Bone marrow (tissue), 2 donors: ENCODE data around the gene RFX8.
A peak's percentile ranks its signal among the peaks of the same experiment; 100 is the strongest.
"Not testable (repeated sequence)": the region's sequence is repeated elsewhere in the genome, so short reads cannot be mapped to it uniquely, and the experiment has no call there.

ENCODE experiments used
- DNase-seq, 2 donors: peaks; one replicate each; lab custom pipeline; 2025; lab: John Stamatoyannopoulos, UW

Gene RFX8

DNA sequence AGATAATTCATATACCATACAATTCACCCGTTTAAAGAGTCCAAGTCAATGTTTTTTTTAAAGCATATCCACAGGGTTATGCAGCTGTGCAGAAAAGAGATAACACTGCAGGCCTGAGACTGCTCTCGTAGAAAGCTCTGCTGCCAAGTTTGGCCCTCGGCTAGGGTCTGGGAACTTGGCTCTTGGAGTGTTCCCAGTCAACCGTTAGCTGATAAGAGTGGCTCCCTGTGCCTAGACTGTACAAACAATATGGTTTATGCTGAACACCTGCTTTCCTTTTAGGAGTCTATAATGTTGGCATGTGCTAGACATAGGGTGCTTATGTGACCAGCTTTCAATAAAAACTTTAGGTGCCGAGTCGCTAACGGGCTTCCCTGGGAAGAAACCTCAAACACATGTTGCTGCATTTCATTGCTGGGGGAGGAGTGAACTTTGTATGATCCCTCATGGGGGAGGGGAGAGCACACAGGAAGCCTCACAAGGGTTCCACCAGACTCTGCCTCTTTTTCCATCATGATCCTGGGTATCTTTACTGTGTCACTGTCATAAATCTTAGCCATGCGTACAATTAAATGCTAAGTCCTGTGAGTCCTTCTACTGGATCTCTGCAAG lies 34.7 kb downstream of the RFX8 start:
- DNase-seq, result no peak

DNA sequence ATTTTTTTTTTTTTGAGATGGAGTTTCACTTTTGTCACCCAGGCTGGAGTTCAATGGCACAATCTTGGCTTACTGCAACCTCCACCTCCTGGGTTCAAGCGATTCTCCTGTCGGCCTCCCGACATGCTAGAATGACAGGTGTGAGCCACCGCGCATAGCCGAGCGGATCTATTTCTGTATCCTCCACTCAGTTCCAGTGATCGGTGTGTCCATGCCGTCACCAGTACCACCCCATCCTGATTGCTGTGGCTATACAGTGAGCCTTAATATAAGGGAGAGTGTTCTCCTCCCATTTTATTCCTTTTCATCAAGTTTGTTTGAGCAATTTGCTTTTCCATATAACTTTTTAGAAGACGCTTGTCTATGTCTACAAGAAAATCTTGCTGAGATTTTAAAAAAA lies 35.2 kb downstream of the RFX8 start:
- no peak for DNase-seq

DNA sequence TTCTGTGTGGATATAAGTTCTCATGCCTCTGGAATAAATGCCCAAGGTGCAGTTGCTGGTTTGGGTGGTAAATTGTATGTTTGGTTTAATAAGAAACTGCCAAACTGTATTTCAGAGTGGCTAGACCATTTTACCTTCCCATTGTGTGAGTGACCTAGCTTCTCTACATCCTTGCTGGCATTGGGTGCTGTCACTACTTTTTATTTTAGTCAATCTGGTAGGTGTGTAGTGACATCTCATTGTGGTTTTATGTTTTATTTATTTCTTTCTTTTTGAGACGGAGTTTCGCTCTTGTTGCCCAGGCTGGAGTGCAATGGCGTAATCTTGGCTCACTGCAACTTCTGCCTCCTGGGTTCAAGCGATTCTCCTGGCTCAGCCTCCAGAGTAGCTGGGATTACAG lies 36.4 kb downstream of the RFX8 start:
- DNase-seq, result not testable (repeated sequence)

DNA sequence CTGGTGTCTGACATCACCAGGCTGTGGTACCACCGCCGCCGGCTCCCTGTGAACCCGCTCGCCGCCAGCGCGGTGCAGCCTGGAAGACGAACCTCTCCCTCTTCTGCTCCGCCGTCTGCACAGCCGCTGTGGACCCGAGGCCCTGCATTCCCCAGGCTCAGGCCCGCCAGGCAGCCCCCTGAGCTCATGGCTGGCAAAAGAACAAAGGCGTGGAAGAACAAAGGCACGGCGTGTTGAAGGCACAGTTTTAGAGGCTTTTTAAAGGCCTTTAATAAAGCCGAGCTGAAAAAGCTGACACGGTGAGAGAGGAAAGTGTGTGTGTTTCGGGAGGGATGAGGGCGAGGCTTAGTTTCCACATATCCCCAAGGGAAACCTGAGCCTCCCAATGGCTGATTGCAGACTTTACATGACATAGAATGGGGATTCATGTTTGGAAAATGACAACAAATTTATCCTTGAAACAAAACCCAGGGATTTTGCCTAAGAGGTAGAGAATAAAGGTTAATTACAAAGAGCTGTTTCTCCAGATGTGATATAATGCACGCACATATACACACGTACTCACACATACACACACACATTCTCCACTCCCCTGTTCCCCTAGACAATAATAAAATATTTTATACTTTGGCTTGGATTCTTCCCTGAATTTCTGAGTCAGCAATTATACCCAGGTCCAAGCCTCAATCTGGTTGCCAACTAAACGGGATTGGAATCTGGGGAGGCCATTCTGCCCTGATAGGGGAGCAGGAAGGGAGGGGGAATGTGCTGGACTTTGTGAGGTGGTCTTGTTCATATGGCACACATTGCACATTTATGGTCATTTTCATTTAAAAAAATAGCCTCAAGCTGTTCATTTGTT lies 39.7 kb downstream of the RFX8 start:
- DNase-seq, result no peak

DNA sequence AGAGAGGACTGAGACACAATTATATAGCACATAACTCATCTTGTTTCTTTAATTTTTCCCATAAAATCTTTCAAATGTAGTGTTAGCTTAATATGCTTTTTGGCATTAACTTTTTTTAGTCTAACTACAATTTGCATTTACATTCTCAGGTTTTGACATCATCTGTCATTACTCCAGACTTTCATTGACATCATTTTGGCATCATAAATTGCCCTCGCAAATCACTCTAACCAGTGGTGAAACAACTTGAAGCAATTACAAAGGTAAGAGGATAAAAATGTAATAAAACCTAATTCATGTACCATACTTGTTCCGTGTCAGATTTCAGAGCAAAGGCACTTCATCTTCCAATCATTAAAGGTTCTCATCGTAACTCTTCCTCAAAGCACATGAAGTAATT lies 41.4 kb downstream of the RFX8 start:
- no peak for DNase-seq

DNA sequence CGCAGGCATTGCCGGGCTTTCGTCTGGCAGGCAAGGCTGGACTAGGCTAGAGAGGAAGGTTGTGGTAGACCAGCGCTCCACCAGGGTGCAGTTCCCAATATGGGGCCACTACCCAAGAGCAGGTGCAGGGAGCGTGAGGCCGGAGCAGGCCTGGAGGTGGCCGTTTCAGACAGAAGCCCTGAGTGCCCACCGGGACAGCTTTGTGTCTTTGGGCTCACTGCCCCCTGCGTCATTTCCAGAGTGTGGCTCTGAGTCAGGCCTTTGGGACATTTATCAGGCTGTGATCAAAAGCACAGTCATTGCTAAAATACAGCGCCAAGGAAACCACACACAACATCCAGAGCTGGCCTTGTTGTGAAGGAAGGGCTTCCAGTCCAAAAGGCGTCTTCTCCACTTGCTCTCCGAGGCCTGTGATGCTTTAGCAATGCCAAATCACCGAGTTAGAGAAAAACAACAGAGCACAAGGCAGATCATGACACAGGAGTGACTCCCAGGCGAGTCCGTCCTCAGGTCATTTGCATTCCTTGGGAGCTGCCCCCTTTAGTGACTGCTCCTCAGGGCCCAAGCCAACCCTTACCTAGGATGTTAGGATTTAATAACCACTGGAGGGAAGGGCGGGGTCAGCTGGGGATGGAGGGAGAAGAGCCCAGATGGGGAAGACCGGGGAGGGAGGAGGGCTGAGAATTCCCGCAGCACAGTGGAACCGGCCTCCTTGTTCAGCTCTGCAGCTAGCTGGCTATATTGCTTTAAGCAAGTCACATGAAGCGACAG lies 42.3 kb downstream of the RFX8 start:
- no peak for DNase-seq

DNA sequence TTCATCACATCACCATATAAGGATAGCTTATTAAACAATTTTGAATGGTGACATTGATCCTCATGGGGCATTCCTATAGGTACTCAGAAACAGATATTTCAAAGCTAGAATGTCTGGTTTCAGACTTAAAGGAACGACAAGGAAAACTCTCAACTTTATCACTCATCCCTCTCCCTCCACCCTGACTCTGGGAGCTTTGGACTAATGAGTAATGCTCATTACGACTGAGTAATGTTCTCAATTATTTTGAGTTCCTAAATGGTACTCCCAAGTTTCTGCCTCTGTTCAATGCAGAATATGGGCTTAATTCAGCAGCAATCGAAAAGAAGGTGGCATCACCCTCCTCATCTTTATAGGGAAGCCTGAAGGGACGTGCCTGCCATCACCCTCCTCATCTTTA lies 43.4 kb downstream of the RFX8 start:
- DNase-seq, result no peak

DNA sequence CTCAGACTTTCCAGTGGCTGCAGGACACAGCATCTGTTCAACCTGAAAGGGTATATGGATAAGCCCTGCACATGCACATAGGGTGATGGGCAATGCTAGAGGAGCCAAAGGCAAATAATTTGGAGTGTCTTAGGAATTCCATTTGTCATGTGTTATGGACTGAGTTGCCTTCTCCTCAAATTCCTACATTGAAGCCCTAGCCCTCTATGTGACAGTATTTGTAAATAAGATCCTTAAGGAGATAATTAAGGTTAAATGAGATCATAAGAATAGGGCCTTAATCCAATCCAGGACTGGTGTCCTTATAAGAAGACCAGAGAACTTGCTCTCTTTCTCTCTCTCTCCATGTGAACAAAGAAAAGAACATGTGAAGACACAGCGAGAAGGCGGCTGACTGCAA lies 44.8 kb downstream of the RFX8 start:
- no peak for DNase-seq

DNA sequence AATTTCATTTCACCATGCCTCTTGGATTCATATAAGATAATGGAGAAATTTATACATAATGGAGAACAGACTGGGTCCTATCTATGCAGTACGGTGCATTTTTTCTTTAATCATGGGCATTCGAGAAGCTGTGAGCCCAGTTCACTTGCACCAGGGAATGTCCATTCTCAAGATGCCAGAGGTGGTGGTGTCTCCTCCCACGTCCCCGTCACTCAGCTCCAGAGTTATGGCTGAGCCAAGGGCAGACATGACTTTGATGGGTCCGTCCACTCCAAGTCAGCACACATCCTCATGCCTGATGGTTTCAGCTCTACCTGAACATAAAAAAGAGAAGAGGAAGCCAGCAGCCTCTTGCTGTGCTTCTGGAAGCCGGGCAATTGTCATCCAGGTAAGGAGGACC lies 45.5 kb downstream of the RFX8 start:
- no peak for DNase-seq

DNA sequence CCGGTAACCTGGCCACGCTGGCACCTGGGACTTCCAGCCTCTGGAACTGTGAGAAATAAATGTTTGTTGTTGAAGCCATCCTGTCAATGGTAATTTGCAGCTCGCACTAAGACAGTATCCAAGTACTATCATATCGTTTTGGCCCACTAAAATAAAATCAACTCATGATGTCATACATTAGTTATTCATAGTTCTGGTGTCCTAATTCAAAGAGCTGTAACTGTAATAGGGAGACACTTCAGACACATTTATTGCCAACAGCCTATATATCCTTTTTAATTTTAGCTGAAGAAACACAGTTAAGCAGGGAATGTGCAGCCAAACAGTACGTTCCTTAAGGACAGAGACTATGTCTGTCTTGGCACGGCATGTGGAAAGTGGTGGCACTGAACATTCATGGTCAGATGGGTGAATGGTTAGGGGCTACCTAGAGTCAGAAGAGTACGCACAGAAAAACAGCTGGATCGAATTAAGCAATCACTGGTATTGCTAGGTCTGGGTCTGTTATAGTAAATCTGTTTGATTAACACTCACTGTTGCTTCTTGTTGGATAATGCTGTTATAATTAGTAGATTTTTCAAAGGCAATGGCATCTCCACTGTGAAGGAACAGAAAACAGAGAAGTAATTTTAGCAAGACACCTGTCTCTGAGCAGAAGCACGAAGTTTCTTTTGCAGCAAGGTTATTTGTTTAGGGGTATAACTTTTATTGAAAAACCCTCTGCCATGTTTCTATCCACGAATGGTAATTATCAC lies 46.3 kb downstream of the RFX8 start:
- DNase-seq, result no peak

DNA sequence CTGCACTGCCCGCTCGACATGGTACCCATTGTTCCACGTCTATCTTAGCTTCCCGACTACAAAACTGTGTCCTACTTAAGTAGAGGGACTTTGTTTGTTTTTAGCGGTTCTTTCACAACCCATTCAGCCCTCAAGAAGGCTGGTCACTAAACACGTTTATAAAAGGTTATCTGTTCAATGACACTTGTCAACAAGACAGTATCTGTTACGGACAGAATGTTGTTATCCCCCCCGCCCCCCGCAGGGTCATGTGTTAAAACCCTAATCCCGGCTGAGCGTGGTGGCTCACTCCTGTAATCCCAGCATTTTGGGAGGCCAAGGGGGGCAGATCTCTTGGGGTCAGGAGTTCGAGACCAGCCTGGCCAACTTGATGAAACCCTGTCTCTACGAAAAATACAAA lies 47.2 kb downstream of the RFX8 start:
- DNase-seq, result no peak

DNA sequence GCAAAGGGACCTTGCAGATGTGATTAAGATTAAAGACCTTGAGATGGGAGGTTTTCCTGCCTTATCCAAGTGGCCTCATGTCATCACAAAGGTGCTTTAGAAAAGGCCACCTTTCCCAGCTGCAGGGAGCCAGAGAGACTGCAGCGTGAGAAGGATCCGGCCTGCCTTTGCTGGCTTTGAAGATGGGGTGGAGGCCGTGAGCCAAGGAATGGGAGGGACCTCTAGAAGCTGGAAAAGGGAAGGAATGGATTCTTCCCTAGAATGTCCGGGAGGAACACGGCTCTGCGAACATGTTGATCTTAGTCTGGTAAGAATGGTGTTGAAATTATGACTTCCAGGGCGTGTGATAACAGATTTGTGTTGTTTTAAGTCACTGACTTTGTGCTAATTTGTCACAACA lies 47.7 kb downstream of the RFX8 start:
- no peak for DNase-seq

DNA sequence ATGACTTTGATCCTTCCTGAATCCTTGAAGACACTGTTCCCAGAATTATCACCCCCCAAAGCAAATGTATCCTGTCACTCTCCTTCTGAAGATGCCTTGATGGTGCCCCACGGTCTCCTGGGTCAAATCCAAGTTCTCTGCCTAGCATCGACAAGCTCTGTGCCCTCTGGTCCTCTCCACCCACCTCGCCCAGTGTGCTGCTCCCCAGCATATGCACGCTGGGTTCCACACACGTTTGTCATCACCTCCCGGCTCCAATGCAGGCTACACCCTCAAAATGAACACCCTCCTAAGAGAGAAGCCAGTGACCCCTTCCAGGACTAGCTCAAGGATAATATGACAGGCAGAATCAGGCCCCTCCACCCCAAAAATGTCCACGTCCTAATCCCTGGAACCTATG lies 48.1 kb downstream of the RFX8 start:
- no peak for DNase-seq

DNA sequence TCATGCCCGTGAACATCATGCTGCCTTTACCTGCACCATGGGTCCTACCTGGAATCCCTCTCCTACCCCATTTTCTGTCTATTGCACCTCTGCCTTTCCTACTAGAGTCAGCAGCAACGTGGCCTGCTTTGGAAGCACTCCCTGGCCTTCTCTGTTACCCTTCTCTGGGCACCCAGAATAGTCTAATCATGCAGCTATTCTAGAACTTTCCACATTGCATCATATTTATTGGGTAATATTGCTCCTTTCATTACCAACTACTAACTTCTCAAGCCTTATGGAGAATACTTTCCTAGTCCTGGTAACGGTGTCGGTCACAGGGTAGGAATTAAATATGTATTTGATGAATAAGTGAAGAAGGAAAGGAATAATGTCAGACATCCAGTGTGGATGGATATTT lies 54.3 kb downstream of the RFX8 start:
- no peak for DNase-seq

DNA sequence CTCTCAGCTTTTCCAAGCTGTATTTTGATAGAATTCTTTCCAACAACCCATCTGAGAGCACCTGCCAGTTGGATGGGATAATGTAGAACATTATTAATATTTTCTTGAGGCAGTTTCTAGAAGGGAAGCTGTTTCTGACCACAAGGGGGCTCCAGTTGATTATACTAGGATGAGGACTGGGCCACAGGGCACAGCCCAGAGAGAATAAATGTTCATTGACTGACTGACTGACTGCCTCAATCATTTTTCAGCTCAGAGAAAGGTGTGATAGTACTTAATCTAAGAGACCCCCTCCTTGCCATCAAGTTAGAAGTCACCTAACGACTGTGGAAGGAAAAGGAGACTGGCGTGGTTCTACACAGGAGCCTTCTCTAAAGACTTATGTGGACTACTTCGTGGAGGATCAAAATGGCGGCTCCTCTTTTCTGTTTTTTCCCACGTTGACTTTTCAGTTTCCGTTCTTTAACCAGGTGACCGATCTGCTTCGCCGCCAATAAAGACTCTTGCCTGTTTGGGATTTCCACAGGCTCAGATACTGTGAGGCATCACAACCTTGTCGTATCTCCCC lies 55.7 kb downstream of the RFX8 start:
- peak in 1 of 2 donors; percentile 58 for DNase-seq

DNA sequence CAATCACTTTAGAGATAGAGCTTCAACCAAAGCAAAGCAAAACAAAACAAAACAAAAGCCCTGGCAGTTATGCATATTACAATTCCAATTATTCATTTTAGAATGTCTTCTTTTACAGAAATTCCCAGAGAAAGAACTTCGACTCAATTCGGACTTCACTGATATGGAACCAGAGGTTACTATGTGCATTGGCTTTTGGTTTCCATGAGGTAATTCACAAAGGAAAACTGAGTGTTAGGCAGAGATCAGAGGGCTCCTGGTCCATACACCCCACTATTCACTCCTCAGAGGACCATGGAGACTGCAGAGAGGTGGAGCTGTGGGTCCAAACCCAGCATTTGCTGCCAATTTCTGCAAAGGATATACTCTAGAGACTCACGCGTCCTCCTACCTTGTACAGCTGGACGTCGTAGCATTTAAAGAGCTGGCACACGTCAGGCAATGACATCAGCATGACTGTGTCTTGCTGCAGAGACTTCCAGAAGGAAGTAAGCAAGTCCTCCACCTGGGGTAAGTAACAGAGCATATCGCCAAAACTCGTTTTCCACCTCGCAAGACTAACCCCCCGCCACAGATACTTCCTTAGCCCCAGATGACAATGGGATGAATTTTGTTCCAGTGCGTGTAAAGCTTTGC lies 56.3 kb downstream of the RFX8 start:
- DNase-seq, result no peak

DNA sequence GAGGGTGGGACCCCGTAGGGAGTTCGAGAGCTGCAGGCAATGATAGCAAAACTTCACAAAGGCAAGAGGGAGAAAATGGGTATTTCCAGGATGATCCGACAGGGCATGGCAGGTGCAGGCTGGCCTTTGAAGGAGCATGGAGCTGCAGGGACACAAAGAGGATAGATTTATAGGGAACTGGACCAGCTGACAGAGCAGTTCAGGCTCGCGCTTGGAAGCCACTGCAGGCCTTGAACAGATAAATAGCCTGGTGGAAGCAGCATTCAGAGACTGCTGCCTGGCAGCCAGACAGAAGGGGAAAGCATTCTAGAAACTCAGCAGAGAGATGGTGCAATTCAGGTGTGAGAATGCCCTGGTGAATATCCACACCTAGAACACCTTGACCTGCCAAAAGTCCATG lies 58.3 kb downstream of the RFX8 start:
- no peak for DNase-seq

DNA sequence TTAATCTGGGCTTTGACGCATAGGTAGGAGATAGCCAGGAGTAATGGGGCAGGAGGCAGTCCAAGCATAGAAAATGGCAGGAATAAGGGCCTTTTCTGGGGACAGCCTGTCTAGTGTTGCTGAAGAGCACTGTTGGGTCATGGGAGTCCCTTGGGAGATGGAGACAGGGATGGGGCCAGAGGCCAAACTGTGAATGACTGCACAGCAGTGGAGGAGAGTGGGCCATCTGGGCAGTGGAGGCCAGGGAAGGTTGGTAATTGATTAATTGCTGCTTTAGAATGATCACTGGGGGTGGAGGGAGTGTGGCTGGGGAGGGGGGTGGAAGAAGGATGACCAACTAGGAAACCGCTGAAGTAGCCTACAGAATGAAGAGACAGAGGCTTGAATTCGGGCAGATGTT lies 59.0 kb downstream of the RFX8 start:
- no peak for DNase-seq

DNA sequence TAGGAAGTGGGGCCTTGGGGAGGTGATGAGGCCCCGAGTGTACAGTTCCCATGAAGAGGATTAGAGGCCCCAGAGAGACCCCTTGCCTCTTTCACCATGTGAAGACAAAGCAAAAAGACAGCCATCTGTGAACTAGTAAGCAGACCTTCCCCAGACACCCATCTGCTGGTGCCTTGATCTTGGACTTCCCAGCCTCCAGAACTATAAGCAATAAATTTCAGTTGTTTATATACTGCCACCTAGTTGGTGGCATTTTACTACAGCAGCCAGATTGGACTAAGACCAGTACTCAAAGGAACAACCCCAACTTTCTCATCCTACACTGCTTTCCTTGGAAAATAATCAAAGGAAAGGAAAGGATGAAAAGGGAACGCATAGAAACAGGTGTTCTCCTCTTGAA lies 59.7 kb downstream of the RFX8 start:
- DNase-seq, result no peak

DNA sequence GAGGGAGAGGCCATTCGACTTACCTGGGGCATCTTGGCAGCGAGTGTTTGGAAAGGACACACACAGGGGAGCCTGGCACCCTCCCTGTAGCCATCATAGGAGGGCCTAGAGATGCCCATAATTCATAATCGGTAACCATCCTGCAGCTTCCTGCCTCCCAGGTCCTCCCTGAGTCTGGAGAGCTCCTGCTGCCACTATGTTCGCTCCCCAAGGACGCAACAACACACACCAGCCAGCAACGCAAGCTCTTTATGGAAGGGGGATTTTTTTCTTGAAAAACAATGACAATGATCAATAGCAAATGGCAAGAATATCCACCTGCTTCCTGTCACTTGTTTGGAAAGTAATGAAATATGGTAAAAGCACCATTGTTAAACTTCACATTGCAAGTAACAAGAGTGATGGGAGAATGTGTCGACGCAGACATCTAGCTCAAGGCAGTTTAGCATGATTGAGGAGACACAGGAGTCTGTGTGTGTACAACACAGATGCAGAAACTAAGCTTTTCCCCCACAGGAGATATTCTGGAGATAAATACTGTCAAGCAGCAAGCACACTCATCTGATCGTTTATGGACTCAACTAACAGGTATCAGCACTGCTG lies 62.7 kb downstream of the RFX8 start:
- no peak for DNase-seq

DNA sequence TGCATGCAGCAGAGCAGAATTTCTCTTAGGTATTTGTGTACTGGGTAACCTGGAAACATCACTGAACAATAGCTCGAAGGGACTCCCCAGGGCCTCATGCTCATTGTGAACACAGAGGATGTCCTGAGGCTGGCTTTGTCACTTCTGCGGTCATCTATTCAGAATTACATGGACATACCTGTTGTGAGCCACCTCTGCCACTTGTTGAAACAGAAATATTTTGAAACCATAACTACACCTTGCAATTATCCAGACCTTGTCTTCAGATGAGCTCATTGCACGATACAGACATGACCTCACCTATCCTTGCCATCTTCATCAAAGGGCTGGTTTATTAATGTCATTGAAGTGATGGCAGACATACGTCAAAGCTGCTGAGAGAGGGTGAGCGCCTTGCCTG lies 64.2 kb downstream of the RFX8 start:
- no peak for DNase-seq
